HepG2 (cell line): Measurements from ENCODE around the gene PELI3. TPM values are rescaled to one million over a fixed set of nuclear protein-coding genes. Genes with fewer than 3 reads are reported as not detected.

Experiments used
- CHCHD3 ChIP-seq: sonication (generic); formaldehyde crosslinking; IDR thresholded peaks from 2 replicates; pipeline ENCODE4 v1.8.0; 2022; ENCODE audit warnings: mild to moderate bottlenecking, missing genetic modification reagents, moderate library complexity
- JDP2 ChIP-seq: sonication (generic); formaldehyde crosslinking; IDR thresholded peaks from 2 replicates; pipeline ENCODE4 v1.8.1; 2022; ENCODE audit warnings: missing genetic modification reagents, borderline replicate concordance
- KLF9 ChIP-seq: IDR thresholded peaks from 2 replicates; pipeline ENCODE4 v1.6.1; 2016; ENCODE audit warnings: low read depth
- KMT2A ChIP-seq: sonication (generic); formaldehyde crosslinking; IDR thresholded peaks from 2 replicates; pipeline ENCODE4 v1.4.0; 2020; ENCODE audit warnings: missing genetic modification reagents
- MAF1 ChIP-seq: sonication (generic); formaldehyde crosslinking; IDR thresholded peaks from 2 replicates; pipeline ENCODE4 v1.5.0; 2020; ENCODE audit warnings: missing genetic modification reagents, borderline replicate concordance
- NCOR1 ChIP-seq: fragments of 200-600 bp; sonication (generic); IDR thresholded peaks from 2 replicates; pipeline ENCODE4 v1.7.0; 2017; ENCODE audit warnings: antibody characterized with exemption, low read length, borderline replicate concordance
- SSRP1 ChIP-seq: IDR thresholded peaks from 2 replicates; pipeline ENCODE4 v1.6.1; 2016; ENCODE audit warnings: control low read depth
- STAT5B ChIP-seq: sonication (generic); formaldehyde crosslinking; IDR thresholded peaks from 2 replicates; pipeline ENCODE4 v1.4.0; 2020; ENCODE audit warnings: missing genetic modification reagents
- TOPORS ChIP-seq: sonication (generic); formaldehyde crosslinking; IDR thresholded peaks from 2 replicates; pipeline ENCODE4 v1.8.0; 2023; ENCODE audit warnings: mild to moderate bottlenecking, missing genetic modification reagents
- ZNF607 ChIP-seq: sonication (generic); formaldehyde crosslinking; IDR thresholded peaks from 2 replicates; pipeline ENCODE4 v1.5.1; 2020; ENCODE audit warnings: missing genetic modification reagents, mild to moderate bottlenecking, borderline replicate concordance
- ZNF740 ChIP-seq: sonication (generic); formaldehyde crosslinking; IDR thresholded peaks from 2 replicates; pipeline ENCODE4 v1.4.0; 2020; ENCODE audit warnings: missing genetic modification reagents
- ZNF761 ChIP-seq: sonication (generic); formaldehyde crosslinking; conservative IDR thresholded peaks from 2 replicates; pipeline ENCODE4 v1.4.0; 2020; ENCODE audit warnings: mild to moderate bottlenecking, missing genetic modification reagents
- polyA plus RNA-seq, 8 experiments: library from polyadenylated mRNA; depleted of rRNA in 3 of 8; stranded (reverse) in 7 of 8; unstranded in 1 of 8; fragments of >200 nt; fragmentation: Illumina TruSeq in 4 of 8; extraction: Trizol in 4 of 8; gene quantifications; 2 replicates each; pipeline versions ENCODE4 v1.2.1 to v1.2.3, GENCODE V29; 2011 to 2016; ENCODE audit warnings: low read depth in 4 of 8, missing spikeins in 1 of 8, mixed read lengths in 1 of 8; ENCODE audit not compliant: insufficient read depth in 1 of 8
- total RNA-seq, 5 experiments: library from RNA; depleted of rRNA; stranded (reverse); fragments of >200 nt; fragmentation: Illumina TruSeq; extraction: Trizol; gene quantifications; 2 replicates each; pipeline ENCODE4 v1.2.3, GENCODE V29; 2016; ENCODE audit warnings: low read depth in 1 of 5
- TF ChIP-seq, protein P1 (sequence below): sonication (generic); formaldehyde crosslinking; IDR thresholded peaks from 2 replicates; pipeline ENCODE4 v1.4.0; 2020; ENCODE audit warnings: mild to moderate bottlenecking, missing genetic modification reagents
- TF ChIP-seq, protein P2 (sequence below): sonication (generic); formaldehyde crosslinking; IDR thresholded peaks from 2 replicates; pipeline ENCODE4 v1.9.0; 2022; ENCODE audit warnings: missing genetic modification reagents, mild to moderate bottlenecking, borderline replicate concordance
- TF ChIP-seq, protein P3 (sequence below): sonication (generic); formaldehyde crosslinking; IDR thresholded peaks from 2 replicates; pipeline ENCODE4 v1.4.0; 2020; ENCODE audit warnings: missing genetic modification reagents

The PELI3 gene
- total and polyA plus RNA-seq, 2 of the 13 experiments (the other 11 are each of a cell fraction or from before 2014, with no cell fraction given) = 2.0 to 4.0 TPM

GRCh38 chr11:66454247-66454646, 12.5 kb upstream of the PELI3 start (continued):
- TF ChIP-seq, protein P1, sequence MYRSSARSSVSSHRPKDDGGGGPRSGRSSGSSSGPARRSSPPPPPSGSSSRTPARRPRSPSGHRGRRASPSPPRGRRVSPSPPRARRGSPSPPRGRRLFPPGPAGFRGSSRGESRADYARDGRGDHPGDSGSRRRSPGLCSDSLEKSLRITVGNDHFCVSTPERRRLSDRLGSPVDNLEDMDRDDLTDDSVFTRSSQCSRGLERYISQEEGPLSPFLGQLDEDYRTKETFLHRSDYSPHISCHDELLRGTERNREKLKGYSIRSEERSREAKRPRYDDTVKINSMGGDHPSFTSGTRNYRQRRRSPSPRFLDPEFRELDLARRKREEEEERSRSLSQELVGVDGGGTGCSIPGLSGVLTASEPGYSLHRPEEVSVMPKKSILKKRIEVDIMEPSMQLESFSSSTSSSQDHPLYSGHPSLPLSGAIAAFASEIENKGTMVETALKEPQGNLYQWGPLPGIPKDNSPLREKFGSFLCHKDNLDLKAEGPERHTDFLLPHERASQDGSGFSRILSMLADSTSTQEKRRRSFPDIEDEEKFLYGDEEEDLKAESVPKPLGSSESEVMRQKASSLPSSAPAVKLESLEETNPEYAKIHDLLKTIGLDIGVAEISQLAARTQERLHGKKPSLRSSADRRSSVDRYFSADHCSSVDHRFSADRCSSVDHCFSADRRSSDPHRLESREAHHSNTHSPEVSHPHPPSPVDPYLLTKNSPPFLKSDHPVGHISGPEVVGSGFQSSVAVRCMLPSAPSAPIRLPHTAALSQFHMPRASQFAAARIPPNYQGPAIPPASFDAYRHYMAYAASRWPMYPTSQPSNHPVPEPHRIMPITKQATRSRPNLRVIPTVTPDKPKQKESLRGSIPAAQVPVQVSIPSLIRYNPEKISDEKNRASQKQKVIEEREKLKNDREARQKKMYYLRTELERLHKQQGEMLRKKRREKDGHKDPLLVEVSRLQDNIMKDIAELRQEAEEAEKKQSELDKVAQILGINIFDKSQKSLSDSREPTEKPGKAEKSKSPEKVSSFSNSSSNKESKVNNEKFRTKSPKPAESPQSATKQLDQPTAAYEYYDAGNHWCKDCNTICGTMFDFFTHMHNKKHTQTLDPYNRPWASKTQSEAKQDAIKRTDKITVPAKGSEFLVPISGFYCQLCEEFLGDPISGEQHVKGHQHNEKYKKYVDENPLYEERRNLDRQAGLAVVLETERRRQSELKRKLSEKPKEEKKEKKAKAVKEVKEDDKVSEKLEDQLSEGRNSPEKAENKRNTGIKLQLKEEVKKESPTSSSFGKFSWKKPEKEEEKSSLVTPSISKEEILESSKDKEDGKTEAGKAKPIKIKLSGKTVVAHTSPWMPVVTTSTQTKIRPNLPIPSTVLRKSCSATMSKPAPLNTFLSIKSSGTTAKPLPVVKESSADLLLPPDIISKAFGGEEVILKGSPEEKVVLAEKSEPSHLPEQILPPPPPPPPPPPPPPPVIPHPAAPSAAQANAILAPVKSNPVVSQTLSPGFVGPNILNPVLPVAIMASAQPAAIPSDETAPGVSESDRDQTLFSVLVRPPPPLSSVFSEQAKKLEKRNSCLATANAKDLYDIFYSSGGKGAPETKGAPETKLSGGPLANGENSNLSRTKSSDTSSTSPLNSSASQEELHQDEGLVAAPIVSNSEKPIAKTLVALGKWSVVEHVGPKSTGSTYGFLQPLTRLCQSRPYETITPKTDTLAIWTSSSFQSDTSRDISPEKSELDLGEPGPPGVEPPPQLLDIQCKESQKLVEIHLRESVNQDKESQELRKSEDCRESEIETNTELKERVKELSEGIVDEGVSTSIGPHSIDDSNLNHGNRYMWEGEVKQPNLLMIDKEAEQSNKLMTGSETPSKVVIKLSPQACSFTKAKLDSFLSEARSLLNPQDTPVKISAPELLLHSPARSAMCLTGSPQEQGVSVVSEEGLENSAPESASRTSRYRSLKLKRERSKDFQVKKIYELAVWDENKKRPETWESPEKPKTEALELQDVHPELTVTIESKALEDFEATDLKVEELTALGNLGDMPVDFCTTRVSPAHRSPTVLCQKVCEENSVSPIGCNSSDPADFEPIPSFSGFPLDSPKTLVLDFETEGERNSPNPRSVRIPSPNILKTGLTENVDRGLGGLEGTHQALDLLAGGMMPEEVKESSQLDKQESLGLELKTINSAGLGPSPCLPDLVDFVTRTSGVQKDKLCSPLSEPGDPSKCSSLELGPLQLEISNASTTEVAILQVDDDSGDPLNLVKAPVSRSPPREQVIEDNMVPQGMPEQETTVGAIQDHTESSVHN (CRISPR knock-in tag) = no peak
- TF ChIP-seq JDP2 (no peak), STAT5B (no peak), ZNF761 (CRISPR knock-in tag) (no peak), CHCHD3 (CRISPR knock-in tag) (no peak), ZNF607 (CRISPR knock-in tag) (no peak), SSRP1 (CRISPR knock-in tag) (no peak), TOPORS (CRISPR knock-in tag) (no peak), KLF9 (CRISPR knock-in tag) (no peak), MAF1 (CRISPR knock-in tag) (no peak), ZNF740 (CRISPR knock-in tag) (no peak), KMT2A (CRISPR knock-in tag) (no peak), NCOR1 (no peak)
- TF ChIP-seq, protein P2, sequence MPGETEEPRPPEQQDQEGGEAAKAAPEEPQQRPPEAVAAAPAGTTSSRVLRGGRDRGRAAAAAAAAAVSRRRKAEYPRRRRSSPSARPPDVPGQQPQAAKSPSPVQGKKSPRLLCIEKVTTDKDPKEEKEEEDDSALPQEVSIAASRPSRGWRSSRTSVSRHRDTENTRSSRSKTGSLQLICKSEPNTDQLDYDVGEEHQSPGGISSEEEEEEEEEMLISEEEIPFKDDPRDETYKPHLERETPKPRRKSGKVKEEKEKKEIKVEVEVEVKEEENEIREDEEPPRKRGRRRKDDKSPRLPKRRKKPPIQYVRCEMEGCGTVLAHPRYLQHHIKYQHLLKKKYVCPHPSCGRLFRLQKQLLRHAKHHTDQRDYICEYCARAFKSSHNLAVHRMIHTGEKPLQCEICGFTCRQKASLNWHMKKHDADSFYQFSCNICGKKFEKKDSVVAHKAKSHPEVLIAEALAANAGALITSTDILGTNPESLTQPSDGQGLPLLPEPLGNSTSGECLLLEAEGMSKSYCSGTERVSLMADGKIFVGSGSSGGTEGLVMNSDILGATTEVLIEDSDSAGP (CRISPR knock-in tag) = no peak
- TF ChIP-seq, protein P3, sequence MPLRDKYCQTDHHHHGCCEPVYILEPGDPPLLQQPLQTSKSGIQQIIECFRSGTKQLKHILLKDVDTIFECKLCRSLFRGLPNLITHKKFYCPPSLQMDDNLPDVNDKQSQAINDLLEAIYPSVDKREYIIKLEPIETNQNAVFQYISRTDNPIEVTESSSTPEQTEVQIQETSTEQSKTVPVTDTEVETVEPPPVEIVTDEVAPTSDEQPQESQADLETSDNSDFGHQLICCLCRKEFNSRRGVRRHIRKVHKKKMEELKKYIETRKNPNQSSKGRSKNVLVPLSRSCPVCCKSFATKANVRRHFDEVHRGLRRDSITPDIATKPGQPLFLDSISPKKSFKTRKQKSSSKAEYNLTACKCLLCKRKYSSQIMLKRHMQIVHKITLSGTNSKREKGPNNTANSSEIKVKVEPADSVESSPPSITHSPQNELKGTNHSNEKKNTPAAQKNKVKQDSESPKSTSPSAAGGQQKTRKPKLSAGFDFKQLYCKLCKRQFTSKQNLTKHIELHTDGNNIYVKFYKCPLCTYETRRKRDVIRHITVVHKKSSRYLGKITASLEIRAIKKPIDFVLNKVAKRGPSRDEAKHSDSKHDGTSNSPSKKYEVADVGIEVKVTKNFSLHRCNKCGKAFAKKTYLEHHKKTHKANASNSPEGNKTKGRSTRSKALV (CRISPR knock-in tag) = no peak
